NCI-H2029 (cell line): Measurements from ENCODE around the gene TJP2.
"Not testable (repeated sequence)": the region's sequence is repeated elsewhere in the genome, so short reads cannot be mapped to it uniquely, and the experiment has no call there.

Experiments
- DNase-seq: peaks from one replicate; lab custom pipeline; 2025; lab: John Stamatoyannopoulos, UW

The TJP2 gene

DNA sequence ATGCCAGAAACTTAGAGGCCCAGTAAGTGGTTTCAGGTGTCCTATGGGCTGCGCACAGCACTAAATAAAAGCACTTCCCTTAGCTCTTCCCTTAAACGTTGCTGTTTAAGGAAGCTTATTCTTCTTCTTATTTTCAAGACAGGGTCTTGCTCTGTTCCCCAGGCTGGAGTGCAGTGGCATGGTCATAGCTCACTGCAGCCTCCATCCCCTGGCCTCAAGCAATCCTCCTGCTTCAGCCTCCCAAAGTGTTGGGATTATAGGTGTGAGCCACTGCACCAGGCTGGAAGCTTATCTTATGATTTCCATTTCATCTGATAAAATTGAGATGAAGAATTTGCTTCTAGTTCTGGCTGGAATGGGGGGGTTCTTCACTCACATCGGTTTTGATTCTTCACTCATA lies 15.6 kb upstream of the TJP2 start:
- DNase-seq = no peak

DNA sequence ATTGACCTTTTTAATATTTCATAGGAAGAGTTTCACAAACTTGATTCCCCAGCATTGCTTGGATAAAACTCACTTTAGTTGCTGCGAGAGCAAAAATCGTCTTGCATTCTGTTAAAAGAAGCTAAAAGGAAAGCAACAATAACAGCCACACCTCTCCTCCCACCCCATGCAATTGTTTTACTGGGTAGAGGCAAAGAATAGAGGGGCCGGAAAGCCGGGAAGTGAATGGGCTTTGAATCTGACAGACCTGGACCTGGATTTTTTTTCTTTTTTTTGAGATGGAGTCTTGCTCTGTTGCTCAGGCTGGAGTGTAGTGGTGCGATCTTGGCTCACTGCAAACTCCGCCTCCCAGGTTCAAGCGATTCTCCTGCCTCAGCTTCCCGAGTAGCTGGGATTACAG lies 9.5 kb upstream of the TJP2 start:
- not testable (repeated sequence) for DNase-seq

DNA sequence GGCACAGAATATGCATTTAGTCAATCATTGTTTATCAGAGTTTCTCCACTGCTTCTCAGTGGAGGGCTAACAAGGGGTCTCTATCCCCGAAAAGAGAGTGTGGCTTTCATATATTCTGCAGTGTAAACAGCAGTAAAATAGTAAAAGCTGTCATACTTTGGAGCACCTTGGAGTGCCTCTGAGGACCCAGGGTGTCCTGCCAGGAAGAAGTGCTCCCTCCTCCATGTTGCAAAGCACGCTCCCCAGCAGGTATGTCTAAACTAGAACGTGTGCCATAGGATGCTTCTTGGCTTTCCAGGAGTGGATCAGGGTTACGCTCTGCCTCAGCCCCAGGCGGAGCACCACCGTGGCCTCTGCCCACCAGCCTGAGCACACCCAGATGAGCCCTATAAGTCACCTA lies 8.5 kb upstream of the TJP2 start:
- DNase-seq = no peak

GRCh38 chr9:69168709-69169217 lies 5.3 kb upstream of the TJP2 start:
- peak; percentile 88 for DNase-seq

- no peak for DNase-seq
Observed at GRCh38 chr9:69170231-69170630, 3.8 kb upstream of the TJP2 start.

DNA sequence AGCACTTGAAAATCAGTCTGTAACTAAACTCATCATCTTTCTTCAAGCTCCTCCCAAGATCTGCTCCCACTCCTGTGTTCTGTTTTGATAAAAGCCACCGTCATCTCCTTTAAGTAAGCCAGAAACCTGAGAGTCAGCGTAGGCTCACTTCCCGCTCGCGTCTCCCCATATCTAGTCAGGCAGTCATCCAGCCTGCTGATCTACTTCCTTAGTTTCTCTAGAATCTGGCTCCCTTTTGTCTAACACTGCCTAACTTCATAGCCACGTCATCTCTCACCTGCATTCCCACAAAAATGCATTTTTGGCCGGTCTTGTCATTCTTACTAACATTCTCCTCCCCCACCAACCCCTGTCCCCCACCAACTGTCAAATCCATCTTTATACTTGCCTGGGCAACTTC lies 3.0 kb upstream of the TJP2 start:
- no peak for DNase-seq

DNA sequence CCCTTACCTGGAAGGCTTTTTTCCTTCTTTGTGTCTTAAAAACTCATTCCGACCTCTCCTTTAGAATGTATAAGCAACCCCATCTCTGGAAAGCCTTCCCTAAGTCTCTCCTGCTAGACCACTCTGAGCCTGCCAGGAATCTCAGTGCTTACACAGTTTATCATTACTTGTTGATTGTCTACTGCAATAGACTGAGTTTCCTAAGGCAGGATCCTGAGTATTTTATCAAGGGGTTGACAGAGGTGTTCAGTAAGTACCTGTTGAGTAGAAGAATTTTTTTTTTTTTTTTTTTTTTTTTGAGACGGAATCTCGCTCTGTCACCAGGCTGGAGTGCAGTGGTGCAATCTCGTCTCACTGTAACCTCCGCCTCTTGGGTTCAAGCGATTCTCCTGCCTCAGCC lies 2.6 kb upstream of the TJP2 start:
- no peak for DNase-seq

GRCh38 chr9:69172895-69173294 lies 1.2 kb upstream of the TJP2 start:
- no peak for DNase-seq

- DNase-seq = no peak
Observed at GRCh38 chr9:69173497-69173890, 583 bp upstream of the TJP2 start.

DNA sequence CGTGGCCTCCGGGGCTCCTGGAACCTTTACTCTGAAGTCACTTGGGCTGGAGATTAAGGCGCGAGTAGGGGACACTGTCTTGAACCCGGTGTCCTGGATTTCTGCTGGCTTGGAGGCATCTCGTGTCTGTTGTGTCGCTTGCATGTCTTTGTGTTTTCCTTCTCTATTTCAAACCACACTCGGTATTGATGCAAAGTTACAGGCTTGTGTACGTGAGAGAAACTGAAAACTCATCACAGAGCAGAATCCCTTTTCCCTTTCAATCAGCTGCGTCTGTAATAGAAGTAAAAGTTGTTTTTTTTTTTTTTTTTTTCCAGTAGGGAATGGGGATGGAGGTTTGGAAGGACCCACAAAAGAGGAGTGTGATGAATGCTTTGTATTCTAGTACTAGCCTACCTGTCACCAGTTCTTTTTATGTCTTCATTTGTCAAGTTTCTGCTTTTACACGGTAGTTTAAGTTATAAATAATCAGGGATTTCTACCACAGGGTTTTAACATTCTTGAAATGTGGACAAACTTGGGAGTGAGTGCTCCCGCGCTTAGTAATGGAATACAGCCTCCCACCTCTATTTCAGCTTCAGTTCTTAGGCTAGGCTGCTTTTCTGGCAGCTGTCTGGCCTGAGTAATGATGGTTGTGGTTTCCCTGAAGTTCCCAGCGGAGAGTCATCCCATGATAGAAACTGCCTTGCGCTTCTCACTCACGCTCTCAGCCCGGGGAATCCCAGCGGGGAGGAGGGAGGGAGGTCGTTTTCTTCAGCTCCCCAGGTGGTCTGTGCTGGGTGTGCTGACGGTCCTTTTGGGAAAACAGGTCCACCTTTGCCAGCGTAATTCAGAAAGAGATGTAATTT lies 763 bp downstream of the TJP2 start:
- DNase-seq = no peak

DNA sequence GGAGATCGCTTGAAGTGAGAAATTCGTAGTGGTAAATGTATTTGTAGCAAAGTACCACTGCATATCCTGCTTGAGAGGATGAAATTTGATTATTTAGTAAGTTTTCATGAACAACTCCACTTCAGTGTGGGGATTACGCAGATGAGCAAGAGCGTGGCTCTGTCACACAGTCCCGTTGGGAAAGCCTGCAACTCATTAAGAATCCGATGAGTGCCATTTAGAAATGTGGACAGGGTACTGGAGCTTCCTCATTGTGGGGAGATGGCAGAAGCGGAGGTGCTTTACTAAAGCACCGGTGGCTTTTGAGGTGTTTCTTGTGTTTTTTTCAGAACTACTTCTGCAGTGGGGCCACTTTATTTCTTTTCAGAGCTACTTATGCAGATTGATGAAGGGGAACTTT lies 1.4 kb downstream of the TJP2 start:
- DNase-seq = no peak

GRCh38 chr9:69176471-69177171 lies 2.5 kb downstream of the TJP2 start:
- no peak for DNase-seq

DNA sequence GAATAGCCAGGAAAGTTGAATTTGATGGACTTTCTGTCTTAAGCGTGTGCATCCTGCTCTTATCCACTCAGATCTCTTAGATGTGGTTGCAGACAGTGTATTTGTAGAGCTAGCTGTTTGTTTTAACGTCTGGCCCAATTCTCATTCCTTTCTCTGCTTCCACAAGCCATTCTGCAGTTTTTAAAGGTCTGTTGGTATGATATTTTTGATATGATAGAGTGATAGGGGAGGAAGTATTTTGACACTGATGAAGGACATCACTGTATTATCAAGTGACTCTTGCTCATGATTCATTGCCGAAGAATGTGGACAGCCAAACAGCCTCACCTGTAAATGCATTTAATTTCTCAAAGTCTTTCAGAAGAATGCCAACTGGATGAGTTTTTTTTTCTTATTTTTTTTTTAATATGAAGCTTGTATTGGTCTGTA lies 4.5 kb downstream of the TJP2 start:
- DNase-seq = no peak

GRCh38 chr9:69179037-69179436 lies 5.0 kb downstream of the TJP2 start:
- no peak for DNase-seq

DNA sequence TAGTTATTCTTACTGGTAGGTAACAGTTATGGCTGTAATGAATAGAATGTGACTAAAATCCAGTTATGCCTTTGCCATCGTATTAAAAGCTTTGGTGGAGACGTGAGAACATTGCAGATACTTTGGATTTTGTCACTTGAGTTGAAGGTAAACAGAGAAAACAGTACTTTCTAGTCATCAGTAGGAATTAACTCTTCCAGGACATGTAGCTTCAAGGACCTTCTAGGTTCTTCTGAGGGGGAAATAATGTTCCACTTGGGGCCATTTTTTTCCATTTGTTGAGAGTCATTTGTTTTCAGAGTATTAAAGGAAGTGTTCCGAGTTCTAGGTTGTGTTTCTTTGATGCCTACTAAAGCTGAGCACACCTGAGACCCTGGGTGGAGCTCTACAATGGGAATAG lies 6.1 kb downstream of the TJP2 start:
- no peak for DNase-seq

- peak; percentile 39 for DNase-seq
Observed at GRCh38 chr9:69180670-69181069, 6.6 kb downstream of the TJP2 start.

GRCh38 chr9:69181908-69182353 lies 7.9 kb downstream of the TJP2 start:
- no peak for DNase-seq

GRCh38 chr9:69184266-69184665 lies 10.2 kb downstream of the TJP2 start:
- DNase-seq = no peak

GRCh38 chr9:69186841-69187611 lies 12.9 kb downstream of the TJP2 start:
- DNase-seq = no peak

DNA sequence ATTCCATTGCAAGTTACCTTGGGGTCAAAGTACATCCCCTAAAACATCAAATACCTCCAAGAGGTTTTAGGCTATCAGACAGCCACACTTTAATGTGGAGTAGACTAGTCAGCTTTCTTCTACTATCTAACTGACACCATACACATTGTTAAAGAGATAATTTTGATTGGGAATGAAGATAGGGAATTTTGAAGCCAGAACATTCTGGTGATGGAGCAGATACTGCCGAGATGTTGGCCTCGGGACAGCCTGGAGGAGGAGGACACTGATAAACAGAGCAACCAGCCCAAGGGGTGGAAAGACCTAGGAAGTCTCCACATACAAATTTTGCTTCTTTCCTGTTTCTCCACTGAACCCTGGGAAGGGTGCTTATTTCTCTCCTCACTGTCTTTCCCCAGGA lies 14.9 kb downstream of the TJP2 start:
- DNase-seq = no peak

DNA sequence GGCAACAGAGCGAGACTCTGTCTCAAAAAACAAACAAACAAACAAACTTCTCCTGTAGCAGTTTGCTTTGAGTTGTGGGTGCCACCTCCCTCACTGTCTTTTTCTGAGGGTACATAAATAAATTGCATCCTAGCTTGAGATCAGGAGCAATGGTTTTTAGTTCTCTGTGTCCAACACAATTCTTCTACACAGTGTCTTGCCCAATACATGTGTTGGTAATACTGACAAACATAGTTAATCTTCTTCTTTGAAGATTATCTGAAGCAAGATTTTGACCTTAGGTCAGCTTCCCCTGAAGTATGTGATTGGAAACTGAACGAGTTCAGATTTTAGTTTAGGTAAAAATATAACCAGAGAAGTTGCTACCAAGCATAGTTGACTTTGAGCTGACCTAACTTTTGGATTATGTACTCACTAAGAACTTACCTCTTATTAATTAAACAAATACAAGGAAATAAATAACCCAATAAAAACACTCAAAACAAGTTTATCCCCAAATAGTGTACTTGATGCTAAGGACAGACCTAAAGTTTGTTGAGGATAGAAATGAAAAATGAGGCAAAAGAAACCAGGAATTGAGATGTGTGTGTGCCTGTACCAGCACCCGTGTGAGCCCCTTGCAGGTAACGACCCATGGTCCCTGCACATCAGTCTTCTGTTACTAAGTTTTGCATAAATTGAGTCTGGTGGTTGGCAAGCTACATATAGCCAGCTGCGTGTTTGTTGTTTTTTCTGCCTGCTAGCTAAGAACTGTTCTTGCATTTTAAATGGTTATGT lies 16.2 kb downstream of the TJP2 start:
- DNase-seq = no peak

- no peak for DNase-seq
Observed at GRCh38 chr9:69190863-69191181, 16.7 kb downstream of the TJP2 start.
